ENCODE measurements around the gene DSCAML1.

DNA sequence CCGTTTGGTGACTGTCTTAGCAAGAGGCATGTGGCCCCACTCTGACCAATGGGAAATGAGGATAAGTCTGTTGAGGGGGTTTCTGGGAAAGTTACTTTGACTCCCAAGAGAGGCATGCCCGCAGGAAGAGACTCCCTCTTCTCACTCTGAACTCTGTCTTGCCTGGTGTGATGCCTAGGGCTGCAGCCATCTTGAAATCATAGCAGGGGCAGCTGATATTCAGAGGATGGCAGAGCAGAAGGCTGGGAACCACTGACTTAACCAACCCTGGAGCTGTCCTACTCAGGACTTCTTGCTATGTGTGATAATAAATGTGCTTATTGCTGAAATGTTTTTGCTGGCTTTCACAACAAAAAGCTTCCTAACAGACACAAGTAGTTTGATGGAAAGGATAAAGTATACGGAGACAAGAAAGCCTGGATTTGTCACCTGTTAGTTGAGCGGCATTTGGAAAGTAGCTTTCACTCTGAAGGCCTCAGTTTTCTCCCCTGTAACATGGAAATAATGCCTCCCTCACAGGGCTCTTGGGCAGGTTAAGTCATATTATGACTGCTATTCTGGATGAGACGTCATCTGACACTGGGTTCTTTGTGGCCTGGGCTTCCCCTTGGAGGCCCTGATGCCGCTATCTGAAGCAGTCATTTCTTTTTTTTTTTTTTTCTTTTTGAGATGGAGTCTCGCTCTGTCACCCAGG, 340.8 kb downstream of the DSCAML1 start:
- TF ChIP-seq BHLHE40 (IDR thresholded peaks at IDR 0.05; ENCODE audit: borderline replicate concordance) (no peak), SUZ12 (IDR thresholded peaks at IDR 0.05) (no peak)
